ACC112 (cell line): ENCODE data around the gene MYO1H.

Experiments used
- H2AFZ ChIP-seq: fragments of 200-600 bp; sonication (generic); one replicate; pipeline ENCODE4 v1.6.0; 2017; ENCODE audit warnings: antibody characterized with exemption, low read length; ENCODE audit not compliant: unreplicated experiment
- H3K27ac ChIP-seq: fragments of 200-600 bp; sonication (generic); 2 replicates; pipeline ENCODE4 v1.5.1; 2014; ENCODE audit warnings: low read depth, mild to moderate bottlenecking, antibody characterized with exemption, low read length, moderate library complexity
- H3K27me3 ChIP-seq: fragments of 200-600 bp; sonication (generic); 2 replicates; pipeline ENCODE4 v1.6.1; 2014; ENCODE audit warnings: mild to moderate bottlenecking, antibody characterized with exemption, low read length, moderate library complexity, mixed read lengths; ENCODE audit not compliant: insufficient read depth
- H3K36me3 ChIP-seq: fragments of 200-600 bp; sonication (generic); 2 replicates; pipeline ENCODE4 v1.6.1; 2016; ENCODE audit warnings: mild to moderate bottlenecking, antibody characterized with exemption, low read length, moderate library complexity, mixed read lengths; ENCODE audit not compliant: insufficient read depth
- H3K4me1 ChIP-seq: fragments of 200-600 bp; sonication (generic); one replicate; pipeline ENCODE4 v1.6.1; 2016; ENCODE audit warnings: low read length, mixed read lengths; ENCODE audit not compliant: insufficient read depth, unreplicated experiment, control insufficient read depth
- H3K4me3 ChIP-seq: fragments of 200-600 bp; sonication (generic); 2 replicates; pipeline ENCODE4 v1.5.1; 2014; ENCODE audit warnings: mild to moderate bottlenecking, low read depth, low read length
- H3K79me2 ChIP-seq: fragments of 200-600 bp; sonication (generic); one replicate; pipeline ENCODE4 v1.6.0; 2016; ENCODE audit warnings: low read length; ENCODE audit not compliant: control insufficient read depth, unreplicated experiment, insufficient read depth

Gene MYO1H

GRCh38 chr12:109461049-109461845, 113.5 kb downstream of the MYO1H start:
- H3K27ac ChIP-seq = peak overlapping the region; percentile 98
- no peak overlapping the region for H2AFZ ChIP-seq
- H3K4me3 ChIP-seq = peak overlapping the region; percentile 46; the same call in 1 of the 2 replicates
- H3K36me3 ChIP-seq = peaks cover 18% of the 10 kb centered on the region
- peaks cover 80% of the 10 kb centered on the region for H3K4me1 ChIP-seq
- no peaks in the 10 kb centered on the region for H3K27me3 ChIP-seq
- peaks cover 82% of the 10 kb centered on the region for H3K79me2 ChIP-seq

- H3K79me2 ChIP-seq = peaks cover 85% of the 10 kb centered on the region
Measured at GRCh38 chr12:109461846-109462756, 114.4 kb downstream of the MYO1H start.

GRCh38 chr12:109462868-109463692, 115.4 kb downstream of the MYO1H start:
- peak overlapping the region; percentile 98 for H3K27ac ChIP-seq
- H3K4me1 ChIP-seq = peaks cover 73% of the 10 kb centered on the region
- H3K36me3 ChIP-seq = 0 out of 2 replicates have a peak, but pooled peaks cover 3% of the 10 kb centered on the region
- peak overlapping the region; percentile 67 for H3K4me3 ChIP-seq
- no peak overlapping the region for H2AFZ ChIP-seq
- H3K27me3 ChIP-seq = no peaks in the 10 kb centered on the region
- peaks cover 85% of the 10 kb centered on the region for H3K79me2 ChIP-seq

More at GRCh38 chr12:109461846-109462756, 114.4 kb downstream of the MYO1H start:
- peak overlapping the region; percentile 98 for H3K27ac ChIP-seq
- peaks cover 80% of the 10 kb centered on the region for H3K4me1 ChIP-seq
- peaks cover 12% of the 10 kb centered on the region for H3K36me3 ChIP-seq
- H3K27me3 ChIP-seq = no peaks in the 10 kb centered on the region
- peak overlapping the region; percentile 46 for H3K4me3 ChIP-seq
- no peak overlapping the region for H2AFZ ChIP-seq

GRCh38 chr12:109463756-109464155, 116.1 kb downstream of the MYO1H start:
- peaks cover 83% of the 10 kb centered on the region for H3K79me2 ChIP-seq
- H3K4me3 ChIP-seq = peak overlapping the region; percentile 67

GRCh38 chr12:109464642-109465351, 117.1 kb downstream of the MYO1H start:
- H2AFZ ChIP-seq = no peak overlapping the region
- H3K4me3 ChIP-seq = no peak overlapping the region
- peaks cover 12% of the 10 kb centered on the region; the same call in 1 of the 2 replicates for H3K36me3 ChIP-seq
- H3K27me3 ChIP-seq = no peaks in the 10 kb centered on the region
- H3K27ac ChIP-seq = peak overlapping the region; percentile 98
- H3K4me1 ChIP-seq = peaks cover 56% of the 10 kb centered on the region
- peaks cover 83% of the 10 kb centered on the region for H3K79me2 ChIP-seq

More at GRCh38 chr12:109463756-109464155, 116.1 kb downstream of the MYO1H start:
- Histone ChIP-seq H3K27me3 (no peaks in the 10 kb centered on the region), H3K36me3 (peaks cover 6% of the 10 kb centered on the region; the same call in 1 of the 2 replicates), H3K4me1 (peaks cover 67% of the 10 kb centered on the region), H2AFZ (no peak overlapping the region), H3K27ac (peak overlapping the region; percentile 98)

GRCh38 chr12:109466305-109466704, 118.6 kb downstream of the MYO1H start:
- Histone ChIP-seq H3K27me3 (no peaks in the 10 kb centered on the region), H3K79me2 (peaks cover 83% of the 10 kb centered on the region), H3K27ac (no peak overlapping the region), H3K4me1 (peaks cover 45% of the 10 kb centered on the region), H2AFZ (no peak overlapping the region), H3K4me3 (no peak overlapping the region), H3K36me3 (peaks cover 11% of the 10 kb centered on the region; the same call in 1 of the 2 replicates)

- no peaks in the 10 kb centered on the region for H3K27me3 ChIP-seq
- peaks cover 83% of the 10 kb centered on the region for H3K79me2 ChIP-seq
- H2AFZ ChIP-seq = no peak overlapping the region
- H3K4me3 ChIP-seq = no peak overlapping the region
- peaks cover 41% of the 10 kb centered on the region for H3K4me1 ChIP-seq
- H3K27ac ChIP-seq = no peak overlapping the region
- peaks cover 11% of the 10 kb centered on the region; the same call in 1 of the 2 replicates for H3K36me3 ChIP-seq
Measured at GRCh38 chr12:109466821-109467220, 119.1 kb downstream of the MYO1H start.

GRCh38 chr12:109467978-109468676, 120.4 kb downstream of the MYO1H start:
- Histone ChIP-seq H3K79me2 (peaks cover 93% of the 10 kb centered on the region), H3K27ac (no peak overlapping the region), H3K36me3 (peaks cover 11% of the 10 kb centered on the region; the same call in 1 of the 2 replicates), H3K4me3 (no peak overlapping the region), H3K4me1 (peaks cover 28% of the 10 kb centered on the region), H3K27me3 (no peaks in the 10 kb centered on the region), H2AFZ (no peak overlapping the region)

- Histone ChIP-seq H3K36me3 (peaks cover 11% of the 10 kb centered on the region; the same call in 1 of the 2 replicates), H2AFZ (no peak overlapping the region), H3K4me3 (no peak overlapping the region), H3K27me3 (no peaks in the 10 kb centered on the region), H3K27ac (no peak overlapping the region), H3K79me2 (peaks cover 97% of the 10 kb centered on the region), H3K4me1 (peaks cover 16% of the 10 kb centered on the region)
Measured at GRCh38 chr12:109469517-109469916, 121.8 kb downstream of the MYO1H start.
